HCT116 (cell line): ENCODE data around the gene BBS2. TPM values are rescaled to one million over a fixed set of nuclear protein-coding genes. Genes with fewer than 3 reads are reported as not detected.

ENCODE experiments used
- ATAC-seq: fragments of 200-7000 bp; cut with Tn5 transposase; 2 replicates; pipeline ENCODE4 v1.9.1; 2020; ENCODE audit warnings: mild to moderate bottlenecking, moderate library complexity
- BruUV-seq: library from RNA; stranded (reverse); fragments of 400-500 nt; replicated peaks from 2 replicates; lab custom pipeline; 2021; lab: Mats Ljungman, UMichigan
- CTCF ChIA-PET: fragments of 300-600 bp; sonication (Branson Sonifier 250); formaldehyde crosslinking; loops from one replicate; lab custom pipeline; 2021; ENCODE audit warnings: antibody characterized with exemption; lab: Charles Lee
- POLR2A ChIA-PET: fragments of 300-600, 350-600 bp; sonication (Branson Sonifier 250); formaldehyde crosslinking; loops from one replicate; lab custom pipeline; 2021; ENCODE audit warnings: antibody characterized with exemption; lab: Charles Lee
- RAD21 ChIA-PET, 2 experiments: fragments of 300-600 bp; sonication (Branson Sonifier 250); formaldehyde crosslinking; loops; one replicate each; lab custom pipeline; 2023; ENCODE audit warnings: low total read pairs in 2 of 2; ENCODE audit not compliant: uncharacterized antibody in 2 of 2, unreplicated experiment in 2 of 2, low non-redundant PET in 1 of 2; lab: Charles Lee
- DNase-seq: peaks from one replicate; pipeline ENCODE4 v3.0.0-alpha.2; 2010; ENCODE audit warnings: low read depth, low spot score
- H2AFZ ChIP-seq: fragments of 200-600 bp; shearing (Covaris generic), sonication (generic); 2 replicates; pipeline ENCODE4 v1.6.1; 2017; ENCODE audit warnings: low read depth, mixed run types, mixed read lengths, antibody characterized with exemption, low read length; ENCODE audit not compliant: poor library complexity, severe bottlenecking
- H3K27ac ChIP-seq: 2 replicates; pipeline ENCODE4 v1.5.1; 2012; ENCODE audit warnings: low read depth, low read length
- H3K27me3 ChIP-seq: fragments of 200-600 bp; sonication (generic); 2 replicates; pipeline ENCODE4 v1.6.1; 2016; ENCODE audit warnings: mixed run types, low read length, mixed read lengths; ENCODE audit not compliant: insufficient read depth
- H3K36me3 ChIP-seq, 2 experiments: fragments of 200-500 bp in 1 of 2; fragments of 200-600 bp in 1 of 2; sonication (Bioruptor generic) in 1 of 2; sonication (generic) in 1 of 2; 2 replicates each; pipeline versions ENCODE4 v1.5.1 to v1.6.1; 2014 to 2016; ENCODE audit warnings: low read length in 2 of 2, inconsistent platforms in 1 of 2, mixed read lengths in 1 of 2, mixed run types in 1 of 2; ENCODE audit not compliant: insufficient read depth in 2 of 2, control insufficient read depth in 1 of 2
- H3K4me1 ChIP-seq, 2 experiments: fragments of 200-600 bp in 1 of 2; sonication (generic) in 1 of 2; 2 replicates each; pipeline versions ENCODE4 v1.5.1 to v1.6.1; 2012 to 2017; ENCODE audit warnings: low read length in 2 of 2, inconsistent platforms in 1 of 2, mild to moderate bottlenecking in 1 of 2, mixed read lengths in 1 of 2, mixed run types in 1 of 2, moderate library complexity in 1 of 2; ENCODE audit not compliant: insufficient read depth in 2 of 2, control insufficient read depth in 1 of 2
- H3K4me2 ChIP-seq: fragments of 200-600 bp; sonication (generic); 2 replicates; pipeline ENCODE4 v1.6.1; 2017; ENCODE audit warnings: mixed run types, low read length, mixed read lengths
- H3K4me3 ChIP-seq, 2 experiments: fragments of 200-600 bp in 1 of 2; sonication (generic) in 1 of 2; replicated peaks in 1 of 2; 2 replicates each; pipeline ENCODE4 v1.5.1; 2011 to 2016; ENCODE audit warnings: low read length in 2 of 2, control low read depth in 1 of 2, low read depth in 1 of 2, mild to moderate bottlenecking in 1 of 2, mixed read lengths in 1 of 2, mixed run types in 1 of 2
- H3K79me2 ChIP-seq: fragments of 200-600 bp; sonication (generic); 2 replicates; pipeline ENCODE4 v1.6.1; 2017; ENCODE audit warnings: mild to moderate bottlenecking, mixed run types, low read length, moderate library complexity, mixed read lengths; ENCODE audit not compliant: insufficient read depth
- H3K9ac ChIP-seq: fragments of 200-600 bp; sonication (generic); 2 replicates; pipeline ENCODE4 v1.6.1; 2016; ENCODE audit warnings: low read length, mixed read lengths
- H3K9me2 ChIP-seq: fragments of 200-600 bp; sonication (generic), shearing (Covaris generic); 2 replicates; pipeline ENCODE4 v1.6.1; 2017; ENCODE audit warnings: mixed run types, mild to moderate bottlenecking, moderate library complexity; ENCODE audit not compliant: insufficient read depth
- H3K9me3 ChIP-seq, 2 experiments: fragments of 200-500 bp in 1 of 2; fragments of 200-600 bp in 1 of 2; sonication (Bioruptor generic) in 1 of 2; sonication (generic) in 1 of 2; 2 replicates each; pipeline ENCODE4 v1.6.1; 2014 to 2017; ENCODE audit warnings: low read length in 2 of 2, mixed read lengths in 2 of 2, inconsistent platforms in 1 of 2, low read depth in 1 of 2, mild to moderate bottlenecking in 1 of 2, mixed run types in 1 of 2, moderate library complexity in 1 of 2; ENCODE audit not compliant: control insufficient read depth in 1 of 2, insufficient read depth in 1 of 2
- H4K20me1 ChIP-seq: fragments of 200-600 bp; sonication (generic), shearing (Covaris generic); 2 replicates; pipeline ENCODE4 v1.6.1; 2017; ENCODE audit warnings: mixed run types, mild to moderate bottlenecking, moderate library complexity; ENCODE audit not compliant: insufficient read depth
- CEBPB ChIP-seq: IDR thresholded peaks from 2 replicates; pipeline ENCODE4 v1.6.1; 2012; ENCODE audit warnings: low read depth
- EGR1 ChIP-seq: IDR thresholded peaks from 2 replicates; pipeline ENCODE4 v1.6.1; 2012; ENCODE audit warnings: low read depth
- EZH2phosphoT487 ChIP-seq: fragments of 200-600 bp; IDR thresholded peaks from 2 replicates; pipeline ENCODE4 v1.6.1; 2018; ENCODE audit warnings: antibody characterized with exemption, borderline replicate concordance
- FOSL1 ChIP-seq: IDR thresholded peaks from 2 replicates; pipeline ENCODE4 v1.6.1; 2012; ENCODE audit warnings: low read depth
- JUND ChIP-seq: IDR thresholded peaks from 2 replicates; pipeline ENCODE4 v1.6.1; 2012
- POLR2AphosphoS5 ChIP-seq: IDR thresholded peaks from 2 replicates; pipeline ENCODE4 v1.6.1; 2011; ENCODE audit warnings: mild to moderate bottlenecking, low read depth, low read length, moderate library complexity
- SRF ChIP-seq: IDR thresholded peaks from 2 replicates; pipeline ENCODE4 v1.6.1; 2012; ENCODE audit warnings: low read depth
- TCF7L2 ChIP-seq: IDR thresholded peaks from 2 replicates; pipeline ENCODE4 v1.7.0; 2011; ENCODE audit warnings: borderline replicate concordance, inconsistent platforms; ENCODE audit not compliant: insufficient read depth, insufficient read length; ENCODE audit errors: extremely low read depth
- ZFX ChIP-seq: fragments of 450-650 bp; IDR thresholded peaks from 2 replicates; pipeline ENCODE4 v1.6.1; 2017
- ZNF274 ChIP-seq: fragments of 200-500 bp; sonication (Bioruptor generic); IDR thresholded peaks from 2 replicates; pipeline ENCODE4 v1.6.1; 2014; ENCODE audit warnings: mild to moderate bottlenecking, low read depth, low read length, inconsistent platforms
- intact Hi-C: fragments of 100-400 bp; cut with micrococcal nuclease; formaldehyde crosslinking; loops from 2 replicates; pipeline ENCODE4 v1.10.0; 2022
- total RNA-seq: library from RNA; stranded (reverse); gene quantifications from one replicate; pipeline ENCODE4 v1.2.1, GENCODE V29; 2021; ENCODE audit not compliant: unreplicated experiment
- TF ChIP-seq, protein P1 (sequence below): IDR thresholded peaks from 2 replicates; pipeline ENCODE4 v1.6.1; 2012
- TF ChIP-seq, protein P2 (sequence below): IDR thresholded peaks from 2 replicates; pipeline ENCODE4 v1.6.1; 2012; ENCODE audit warnings: low read depth

BBS2 gene
- total RNA-seq, 1 experiment from 2014 or later = 26.7 TPM

DNA sequence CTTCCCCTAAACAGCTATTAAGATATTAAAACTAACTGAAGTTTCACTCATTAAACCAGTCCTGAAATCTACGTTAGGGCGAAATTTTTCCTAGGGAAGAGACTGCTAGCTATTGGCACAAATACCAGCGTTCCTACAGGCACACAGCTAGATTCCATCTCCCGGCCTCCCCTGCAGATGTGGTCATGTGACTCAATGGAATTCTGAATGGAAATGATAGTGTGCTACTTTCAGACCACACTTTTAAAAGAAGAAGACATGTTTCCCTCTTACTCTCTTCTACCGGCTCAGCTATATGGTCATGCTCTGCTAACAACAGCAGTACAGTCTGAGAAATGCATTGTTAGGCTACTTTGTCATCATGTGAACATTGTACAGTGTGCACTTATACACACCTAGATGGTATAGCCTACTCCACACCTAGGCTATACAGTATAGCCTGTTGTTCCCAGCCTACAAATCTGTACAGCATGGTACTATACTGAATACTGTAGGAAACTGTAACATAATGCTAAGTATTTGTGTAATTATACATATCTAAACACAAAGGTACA lies 37.1 kb downstream of the BBS2 start:
- DNase-seq (no peak), ATAC-seq (no peak)
- H3K9ac ChIP-seq = no peak overlapping the region
- H3K27ac ChIP-seq = no peak overlapping the region
- ChIA-PET CTCF (no interaction called here), POLR2A (no interaction called here), RAD21 (no interaction called here)
- no peaks in the 10 kb centered on the region for H3K27me3 ChIP-seq
- H3K36me3 ChIP-seq = peaks cover 0 to 13% of the 10 kb centered on the region in 2 experiments; a peak in 2 of 4 replicates
- peaks cover 0 to 8% of the 10 kb centered on the region in 2 experiments; a peak in 2 of 4 replicates for H3K4me1 ChIP-seq
- BruUV-seq = no TSS peak
- no peaks in the 10 kb centered on the region for H3K9me2 ChIP-seq
- no peaks in the 10 kb centered on the region for H3K79me2 ChIP-seq
- no peaks in the 10 kb centered on the region for H4K20me1 ChIP-seq
- intact Hi-C loops = no loop called here
- H2AFZ ChIP-seq = no peak overlapping the region
- TF ChIP-seq TCF7L2 (no peak), ZNF274 (no peak), ZFX (no peak), SRF (no peak), EGR1 (no peak), FOSL1 (no peak), CEBPB (no peak), JUND (no peak), POLR2AphosphoS5 (no peak), EZH2phosphoT487 (no peak)
- TF ChIP-seq, protein P1, sequence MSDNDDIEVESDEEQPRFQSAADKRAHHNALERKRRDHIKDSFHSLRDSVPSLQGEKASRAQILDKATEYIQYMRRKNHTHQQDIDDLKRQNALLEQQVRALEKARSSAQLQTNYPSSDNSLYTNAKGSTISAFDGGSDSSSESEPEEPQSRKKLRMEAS = no peak
- TF ChIP-seq, protein P2, sequence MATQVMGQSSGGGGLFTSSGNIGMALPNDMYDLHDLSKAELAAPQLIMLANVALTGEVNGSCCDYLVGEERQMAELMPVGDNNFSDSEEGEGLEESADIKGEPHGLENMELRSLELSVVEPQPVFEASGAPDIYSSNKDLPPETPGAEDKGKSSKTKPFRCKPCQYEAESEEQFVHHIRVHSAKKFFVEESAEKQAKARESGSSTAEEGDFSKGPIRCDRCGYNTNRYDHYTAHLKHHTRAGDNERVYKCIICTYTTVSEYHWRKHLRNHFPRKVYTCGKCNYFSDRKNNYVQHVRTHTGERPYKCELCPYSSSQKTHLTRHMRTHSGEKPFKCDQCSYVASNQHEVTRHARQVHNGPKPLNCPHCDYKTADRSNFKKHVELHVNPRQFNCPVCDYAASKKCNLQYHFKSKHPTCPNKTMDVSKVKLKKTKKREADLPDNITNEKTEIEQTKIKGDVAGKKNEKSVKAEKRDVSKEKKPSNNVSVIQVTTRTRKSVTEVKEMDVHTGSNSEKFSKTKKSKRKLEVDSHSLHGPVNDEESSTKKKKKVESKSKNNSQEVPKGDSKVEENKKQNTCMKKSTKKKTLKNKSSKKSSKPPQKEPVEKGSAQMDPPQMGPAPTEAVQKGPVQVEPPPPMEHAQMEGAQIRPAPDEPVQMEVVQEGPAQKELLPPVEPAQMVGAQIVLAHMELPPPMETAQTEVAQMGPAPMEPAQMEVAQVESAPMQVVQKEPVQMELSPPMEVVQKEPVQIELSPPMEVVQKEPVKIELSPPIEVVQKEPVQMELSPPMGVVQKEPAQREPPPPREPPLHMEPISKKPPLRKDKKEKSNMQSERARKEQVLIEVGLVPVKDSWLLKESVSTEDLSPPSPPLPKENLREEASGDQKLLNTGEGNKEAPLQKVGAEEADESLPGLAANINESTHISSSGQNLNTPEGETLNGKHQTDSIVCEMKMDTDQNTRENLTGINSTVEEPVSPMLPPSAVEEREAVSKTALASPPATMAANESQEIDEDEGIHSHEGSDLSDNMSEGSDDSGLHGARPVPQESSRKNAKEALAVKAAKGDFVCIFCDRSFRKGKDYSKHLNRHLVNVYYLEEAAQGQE = no peak
- H3K9me3 ChIP-seq = no peaks in the 10 kb centered on the region
- no peak overlapping the region for H3K4me2 ChIP-seq
- H3K4me3 ChIP-seq = no peak overlapping the region
